Activated naive CD8-positive, alpha-beta T cell treated with anti-CD3 and anti-CD28 coated beads, Interleukin-2, amount 10 ng/mL, durations not matched to agents 7 days and 5 days (primary cell): ENCODE results near the gene LPO. TPM values are rescaled to one million over a fixed set of nuclear protein-coding genes. Genes with fewer than 3 reads are reported as not detected.
A peak's percentile ranks its signal among the peaks of the same experiment; 100 is the strongest.

Experiments used
- ATAC-seq: fragments of 150-1000 bp; cut with Tn5 transposase; one replicate; pipeline ENCODE4 v1.10.0; 2021; ENCODE audit warnings: low read depth, moderate library complexity
- POLR2A ChIA-PET: fragments of 350-600 bp; sonication (Branson Sonifier 250); formaldehyde crosslinking; loops from one replicate; lab custom pipeline; 2021; ENCODE audit warnings: antibody characterized with exemption; lab: Charles Lee
- DNase-seq: peaks from one replicate; pipeline ENCODE4 v3.0.0; 2021
- H3K27ac Mint-ChIP-seq: one replicate; pipeline ENCODE4 v1.8.0; 2022; ENCODE audit warnings: mild to moderate bottlenecking, mixed read lengths
- H3K27me3 Mint-ChIP-seq: one replicate; pipeline ENCODE4 v1.8.0; 2022; ENCODE audit warnings: mild to moderate bottlenecking, moderate library complexity, mixed read lengths
- H3K36me3 Mint-ChIP-seq: one replicate; pipeline ENCODE4 v1.8.0; 2021; ENCODE audit warnings: mild to moderate bottlenecking, mixed read lengths
- H3K4me1 Mint-ChIP-seq: one replicate; pipeline ENCODE4 v1.8.0; 2021; ENCODE audit warnings: mixed read lengths
- H3K4me3 Mint-ChIP-seq: one replicate; pipeline ENCODE4 v1.8.0; 2022; ENCODE audit warnings: mild to moderate bottlenecking, moderate library complexity, mixed read lengths
- H3K9me3 Mint-ChIP-seq: one replicate; pipeline ENCODE4 v1.8.0; 2021; ENCODE audit warnings: mixed read lengths
- total RNA-seq, 2 experiments: library from RNA; stranded (reverse); gene quantifications; one replicate each; pipeline ENCODE4 v1.2.3, GENCODE V29; 2021

Gene LPO
- total RNA-seq, 2 experiments from 2014 or later: not detected

DNA sequence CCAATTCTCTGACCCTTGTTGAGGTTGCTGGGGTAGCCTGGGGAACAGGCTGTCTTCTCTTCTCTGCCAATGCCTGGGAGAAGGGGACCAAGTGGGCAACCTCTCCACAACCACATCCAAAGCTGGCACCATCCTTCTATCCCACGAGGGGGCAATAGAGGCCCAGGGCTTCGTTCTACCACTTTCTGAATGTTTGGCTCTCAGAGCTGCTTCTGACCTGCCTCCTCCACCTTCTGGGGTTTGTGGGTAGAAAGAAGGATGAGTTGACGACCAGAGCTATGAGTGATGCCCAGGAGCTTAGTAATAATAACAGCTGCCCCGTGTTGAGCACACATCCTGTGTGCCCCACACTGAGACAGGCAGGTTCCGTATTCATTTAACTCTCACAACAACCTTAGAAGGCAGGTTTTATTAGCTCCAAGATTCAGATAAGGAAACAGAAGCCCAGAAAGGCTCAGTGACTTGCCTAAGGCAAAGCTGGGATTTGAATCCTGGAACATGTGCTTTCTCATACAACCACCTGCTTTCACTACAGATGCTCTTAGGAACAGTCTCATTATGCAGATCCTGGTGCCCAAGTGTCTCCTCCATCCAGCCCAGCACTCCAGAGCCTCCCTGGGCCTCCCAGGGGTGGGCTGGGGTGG, 79.2 kb downstream of the LPO start:
- ATAC-seq (peak; percentile 91), DNase-seq (peak; percentile 56)
- POLR2A ChIA-PET: interaction anchor here (0.6 to 25.9 kb wide), 12 partner anchors 9 to 315 kb away, joined by 3 to 2283 read pairs (median 5); partner anchors contain the start of genes RNF43, SRSF1, SUPT4H1 and TSPOAP1
- peak overlapping the region; percentile 37 for H3K4me3 Mint-ChIP-seq
- peaks cover 1% of the 10 kb centered on the region for H3K27me3 Mint-ChIP-seq
- no peaks in the 10 kb centered on the region for H3K9me3 Mint-ChIP-seq
- H3K36me3 Mint-ChIP-seq: peaks cover 24% of the 10 kb centered on the region
- H3K4me1 Mint-ChIP-seq: peaks cover 12% of the 10 kb centered on the region
- peak overlapping the region; percentile 76 for H3K27ac Mint-ChIP-seq

DNA sequence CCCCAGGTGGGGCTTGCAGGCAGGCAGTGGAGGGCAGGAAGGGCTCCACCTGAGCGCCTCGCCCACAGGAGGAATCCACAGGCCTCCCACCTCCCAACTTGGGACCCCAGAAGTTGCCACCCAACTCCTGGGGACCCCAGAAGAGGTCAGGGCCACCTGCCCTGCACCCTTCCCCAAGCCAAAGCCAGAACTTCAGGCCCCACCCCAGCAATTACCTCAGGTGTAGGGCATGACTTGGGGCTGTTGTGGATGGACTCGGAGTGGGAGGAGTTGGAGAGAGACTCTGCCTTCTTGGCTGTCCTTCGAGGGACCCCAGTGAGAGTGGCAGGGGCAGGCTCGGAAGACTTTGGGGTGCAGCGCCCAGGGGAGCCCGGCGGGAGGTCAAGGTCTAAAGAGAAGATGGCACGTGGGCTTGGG, 79.7 kb downstream of the LPO start:
- no peaks in the 10 kb centered on the region for H3K9me3 Mint-ChIP-seq

More for the DNA sequence above, 79.7 kb downstream of the LPO start:
- peaks cover 12% of the 10 kb centered on the region for H3K4me1 Mint-ChIP-seq
- H3K36me3 Mint-ChIP-seq: peaks cover 21% of the 10 kb centered on the region
- DNase-seq (peak; percentile 36), ATAC-seq (no peak)
- POLR2A ChIA-PET: interaction anchor here (0.6 to 25.9 kb wide), 9 partner anchors 9 to 129 kb away, joined by 3 to 2283 read pairs (median 6); partner anchors contain the start of genes RNF43, SUPT4H1 and TSPOAP1
- peaks cover 1% of the 10 kb centered on the region for H3K27me3 Mint-ChIP-seq
- H3K4me3 Mint-ChIP-seq: no peak overlapping the region
- no peak overlapping the region for H3K27ac Mint-ChIP-seq

Other genes with a start within 250 kb of the LPO start
- gene SRSF1, start 231.3 kb upstream of the LPO start, total RNA-seq: 100 to 1,000 TPM; 314 to 323 TPM
- 10 to 100 TPM; 29.5 to 31.3 TPM for gene DYNLL2, start 155.2 kb upstream of the LPO start, total RNA-seq
- gene OR4D1, start 90.2 kb upstream of the LPO start, total RNA-seq: under 1 TPM; 0.65 to 0.72 TPM
- not detected for gene OR4D2, start 71.6 kb upstream of the LPO start, total RNA-seq
- not detected for gene EPX, start 45.9 kb upstream of the LPO start, total RNA-seq
- 10 to 100 TPM; 23.0 to 26.5 TPM for gene MKS1, start 19.3 kb upstream of the LPO start, total RNA-seq
- not detected for gene MPO, start 42.4 kb downstream of the LPO start, total RNA-seq
- 10 to 100 TPM; 70.6 to 77.7 TPM for gene TSPOAP1, start 90.2 kb downstream of the LPO start, total RNA-seq
- gene SUPT4H1, start 113.6 kb downstream of the LPO start, total RNA-seq: 10 to 100 TPM; 66.4 to 70.2 TPM
- gene RNF43, start 178.9 kb downstream of the LPO start, total RNA-seq: under 1 TPM in 1 of 2 experiments, not detected in 1; 0.72 TPM
- under 1 TPM; 0.47 to 0.60 TPM for gene HSF5, start 249.8 kb downstream of the LPO start, total RNA-seq